ENCODE measurements around the gene BOK.
"Not testable (repeated sequence)": the region's sequence is repeated elsewhere in the genome, so short reads cannot be mapped to it uniquely, and the experiment has no call there.

Gene BOK

GRCh38 chr2:241567776-241568175 is 9.2 kb downstream of the BOK start:
- intact Hi-C loops (cut with DNase I) = no loop called here
- peak in 3 of 10 donors; percentile 22 to 59 (median 24) for DNase-seq

- intact Hi-C loops (cut with DNase I) = no loop called here
- DNase-seq = peak in 1 of 10 donors; percentile 74
These were observed 10.2 kb downstream of the BOK start for GRCh38 chr2:241568726-241569125.

- intact Hi-C loops (cut with DNase I) = no loop called here
- DNase-seq = peak in 3 of 10 donors; percentile 42 to 77 (median 75)
These were observed 11.3 kb downstream of the BOK start for GRCh38 chr2:241569831-241570281.

- intact Hi-C loops (cut with DNase I) = no loop called here
- DNase-seq = peak in 3 of 10 donors; percentile 59 to 62 (median 59)
These were observed 12.5 kb downstream of the BOK start for GRCh38 chr2:241570961-241571581.

- intact Hi-C loops (cut with DNase I) = no loop called here
- peak in 3 of 10 donors; percentile 64 to 72 (median 69) for DNase-seq
These were observed 13.5 kb downstream of the BOK start for GRCh38 chr2:241571821-241572620.

- peak in 3 of 10 donors; percentile 22 to 62 (median 57) for DNase-seq
- intact Hi-C loops (cut with DNase I) = not testable (repeated sequence)
These were observed 14.5 kb downstream of the BOK start for GRCh38 chr2:241572915-241573651.

- intact Hi-C loops (cut with DNase I) = no loop called here
- DNase-seq = peak in 3 of 10 donors; percentile 49 to 74 (median 69)
These were observed 15.2 kb downstream of the BOK start for GRCh38 chr2:241573741-241574140.

GRCh38 chr2:241574911-241575623 is 16.5 kb downstream of the BOK start:
- intact Hi-C loops (cut with DNase I) = no loop called here
- peak in 3 of 10 donors; percentile 13 to 56 (median 42) for DNase-seq

GRCh38 chr2:241575624-241576292 is 17.2 kb downstream of the BOK start:
- intact Hi-C loops (cut with DNase I) = no loop called here
- peak in 3 of 10 donors; percentile 1 to 17 (median 5) for DNase-seq

GRCh38 chr2:241576293-241576654 is 17.7 kb downstream of the BOK start:
- intact Hi-C loops (cut with DNase I) = no loop called here
- DNase-seq = peak in 3 of 10 donors; percentile 14 to 85 (median 73)

- DNase-seq = peak in 5 of 10 donors; percentile 43 to 85 (median 82)
- intact Hi-C loops (cut with DNase I) = no loop called here
These were observed 19.0 kb downstream of the BOK start for GRCh38 chr2:241577413-241578122.

GRCh38 chr2:241579281-241579680 is 20.7 kb downstream of the BOK start:
- peak in 3 of 10 donors; percentile 29 to 58 (median 38) for DNase-seq
- intact Hi-C loops (cut with DNase I) = no loop called here

- DNase-seq = peak in 2 of 10 donors; percentile 1 to 15
These were observed 23.8 kb downstream of the BOK start for GRCh38 chr2:241582328-241582727.

GRCh38 chr2:241582806-241583205 is 24.3 kb downstream of the BOK start:
- intact Hi-C loops (cut with DNase I) = no loop called here
- DNase-seq = peak in 2 of 10 donors; percentile 6 to 46

More at GRCh38 chr2:241582328-241582727, 23.8 kb downstream of the BOK start:
- intact Hi-C loops (cut with DNase I) = no loop called here

- peak in 2 of 10 donors; percentile 75 for DNase-seq
- intact Hi-C loops (cut with DNase I) = no loop called here
These were observed 25.9 kb downstream of the BOK start for GRCh38 chr2:241584436-241584835.

- intact Hi-C loops (cut with DNase I) = no loop called here
- DNase-seq = no peak
These were observed 28.2 kb downstream of the BOK start for GRCh38 chr2:241586564-241587264.

GRCh38 chr2:241589863-241590262 is 31.3 kb downstream of the BOK start:
- intact Hi-C loops (cut with DNase I) = not testable (repeated sequence)
- DNase-seq = peak in 5 of 10 donors; percentile 36 to 88 (median 49)

Data from posterior cingulate gyrus (tissue), 11 donors.